H9 (cell line): ENCODE measurements around the gene HDAC5. TPM values are rescaled to one million over a fixed set of nuclear protein-coding genes. Genes with fewer than 3 reads are reported as not detected.

Source experiments
- DNase-seq: peaks from one replicate; pipeline ENCODE4 v3.0.0-alpha.2; 2017
- H2AFZ ChIP-seq: one replicate; pipeline ENCODE4 v1.6.1; 2013; ENCODE audit warnings: mild to moderate bottlenecking, low read length, control low read depth, moderate library complexity
- H2AK5ac ChIP-seq: 2 replicates; pipeline ENCODE4 v1.6.1; 2013; ENCODE audit warnings: low read length, control low read depth, mixed read lengths; ENCODE audit not compliant: insufficient read length
- H2BK120ac ChIP-seq: one replicate; pipeline ENCODE4 v1.6.1; 2013; ENCODE audit warnings: low read depth, mild to moderate bottlenecking, low read length, control low read depth, inconsistent platforms; ENCODE audit not compliant: poor library complexity, severe bottlenecking
- H2BK12ac ChIP-seq: 2 replicates; pipeline ENCODE4 v1.6.1; 2013; ENCODE audit warnings: low read length, control low read depth, mixed read lengths, low read depth; ENCODE audit not compliant: insufficient read length
- H2BK15ac ChIP-seq: 2 replicates; pipeline ENCODE4 v1.6.1; 2013; ENCODE audit warnings: low read depth, low read length, control low read depth
- H2BK20ac ChIP-seq: one replicate; pipeline ENCODE4 v1.6.1; 2013; ENCODE audit warnings: low read depth, mild to moderate bottlenecking, low read length, control low read depth, inconsistent platforms; ENCODE audit not compliant: poor library complexity, severe bottlenecking
- H2BK5ac ChIP-seq: 2 replicates; pipeline ENCODE4 v1.6.1; 2013; ENCODE audit warnings: low read length, control low read depth, mixed read lengths; ENCODE audit not compliant: insufficient read length
- H3K14ac ChIP-seq: 2 replicates; pipeline ENCODE4 v1.6.1; 2013; ENCODE audit warnings: low read length, control low read depth; ENCODE audit not compliant: insufficient read depth
- H3K18ac ChIP-seq: 2 replicates; pipeline ENCODE4 v1.6.1; 2013; ENCODE audit warnings: low read depth, mild to moderate bottlenecking, mixed read lengths, low read length, control low read depth; ENCODE audit not compliant: insufficient read length
- H3K23ac ChIP-seq: 2 replicates; pipeline ENCODE4 v1.6.1; 2013; ENCODE audit warnings: low read length, control low read depth, mixed read lengths, low read depth; ENCODE audit not compliant: insufficient read length
- H3K23me2 ChIP-seq: 2 replicates; pipeline ENCODE4 v1.6.1; 2013; ENCODE audit warnings: low read depth, mild to moderate bottlenecking, mixed read lengths, low read length, control low read depth; ENCODE audit not compliant: insufficient read length, poor library complexity, severe bottlenecking
- H3K27ac ChIP-seq: 2 replicates; pipeline ENCODE4 v1.5.1; 2013; ENCODE audit warnings: low read length, control low read depth, mixed read lengths, low read depth; ENCODE audit not compliant: insufficient read length
- H3K27me3 ChIP-seq: 2 replicates; pipeline ENCODE4 v1.6.1; 2013; ENCODE audit warnings: low read length, control low read depth, inconsistent platforms; ENCODE audit not compliant: insufficient read depth
- H3K4ac ChIP-seq: 2 replicates; pipeline ENCODE4 v1.6.1; 2013; ENCODE audit warnings: low read depth, mild to moderate bottlenecking, control low read depth, inconsistent platforms, low read length, moderate library complexity
- H3K4me1 ChIP-seq: 2 replicates; pipeline ENCODE4 v1.6.1; 2013; ENCODE audit warnings: low read length, control low read depth, inconsistent platforms; ENCODE audit not compliant: insufficient read depth
- H3K4me2 ChIP-seq: 2 replicates; pipeline ENCODE4 v1.6.1; 2013; ENCODE audit warnings: low read length, control low read depth, mixed read lengths; ENCODE audit not compliant: insufficient read length, insufficient read depth
- H3K56ac ChIP-seq: 2 replicates; pipeline ENCODE4 v1.6.1; 2013; ENCODE audit warnings: low read depth, mild to moderate bottlenecking, mixed read lengths, low read length, control low read depth; ENCODE audit not compliant: insufficient read length
- H3K79me1 ChIP-seq: 2 replicates; pipeline ENCODE4 v1.6.1; 2013; ENCODE audit warnings: low read depth, mild to moderate bottlenecking, moderate library complexity, low read length, control low read depth, inconsistent platforms; ENCODE audit not compliant: insufficient read depth, poor library complexity, severe bottlenecking
- H3K79me2 ChIP-seq: 2 replicates; pipeline ENCODE4 v1.6.1; 2013; ENCODE audit warnings: low read length, control low read depth, inconsistent platforms; ENCODE audit not compliant: insufficient read depth
- H3K9ac ChIP-seq: 2 replicates; pipeline ENCODE4 v1.6.1; 2013; ENCODE audit warnings: low read length, control low read depth, mixed read lengths; ENCODE audit not compliant: insufficient read length; ENCODE audit errors: extremely low read depth
- H3K9me3 ChIP-seq: one replicate; pipeline ENCODE4 v1.6.1; 2013; ENCODE audit warnings: low read depth, low read length, inconsistent platforms; ENCODE audit not compliant: control insufficient read depth
- H3T11ph ChIP-seq: one replicate; pipeline ENCODE4 v1.6.1; 2013; ENCODE audit warnings: mild to moderate bottlenecking, low read length, control low read depth, inconsistent platforms
- H4K20me1 ChIP-seq: one replicate; pipeline ENCODE4 v1.6.1; 2013; ENCODE audit not compliant: control insufficient read depth, insufficient read length, insufficient read depth
- H4K5ac ChIP-seq: 2 replicates; pipeline ENCODE4 v1.6.1; 2013; ENCODE audit warnings: low read depth, mild to moderate bottlenecking, mixed read lengths, low read length, control low read depth; ENCODE audit not compliant: insufficient read length
- H4K8ac ChIP-seq: replicated peaks from 2 replicates; pipeline ENCODE4 v1.6.1; 2013; ENCODE audit warnings: low read length, control low read depth, mixed read lengths, low read depth; ENCODE audit not compliant: insufficient read length
- H4K91ac ChIP-seq: 2 replicates; pipeline ENCODE4 v1.6.1; 2013; ENCODE audit warnings: low read depth, mild to moderate bottlenecking, moderate library complexity, mixed read lengths, low read length, control low read depth; ENCODE audit not compliant: insufficient read length
- H3K27ac Mint-ChIP-seq, 3 experiments: 2 replicates in 2 of 3; 3 replicates in 1 of 3; pipeline ENCODE4 v1.8.0; 2020 to 2021; ENCODE audit warnings: mixed read lengths in 3 of 3, mild to moderate bottlenecking in 1 of 3, moderate library complexity in 1 of 3
- H3K27me3 Mint-ChIP-seq: 2 replicates; pipeline ENCODE4 v1.8.0; 2021; ENCODE audit warnings: low read depth, mild to moderate bottlenecking, moderate library complexity, mixed read lengths
- H3K36me3 Mint-ChIP-seq, 3 experiments: 2 replicates in 2 of 3; 3 replicates in 1 of 3; pipeline ENCODE4 v1.8.0; 2020 to 2021; ENCODE audit warnings: low read depth in 3 of 3, mixed read lengths in 3 of 3; ENCODE audit not compliant: insufficient read depth in 1 of 3
- H3K4me1 Mint-ChIP-seq, 2 experiments: 2 replicates each; pipeline ENCODE4 v1.8.0; 2020; ENCODE audit warnings: mixed read lengths in 2 of 2
- H3K4me3 Mint-ChIP-seq, 2 experiments: 2 replicates in 1 of 2; 3 replicates in 1 of 2; pipeline ENCODE4 v1.8.0; 2020 to 2021; ENCODE audit warnings: mild to moderate bottlenecking in 2 of 2, mixed read lengths in 2 of 2, moderate library complexity in 1 of 2
- H3K9me3 Mint-ChIP-seq, 2 experiments: 2 replicates in 1 of 2; 3 replicates in 1 of 2; pipeline ENCODE4 v1.8.0; 2020; ENCODE audit warnings: mild to moderate bottlenecking in 2 of 2, mixed read lengths in 2 of 2, moderate library complexity in 1 of 2
- WGBS: extraction: QIAGEN DNeasy Blood & Tissue Kit; methylation state at CpG from one replicate; pipeline ENCODE4 v1.1.7; 2013; ENCODE audit warnings: missing lambda C conversion rate, low lambda C conversion rate, mixed read lengths; ENCODE audit not compliant: insufficient read length; ENCODE audit errors: extremely low coverage; 5-methylcytosine and 5-hydroxymethylcytosine counted together
- total RNA-seq: library from RNA; stranded (reverse); gene quantifications from 2 replicates; pipeline ENCODE4 v1.2.1, GENCODE V29; 2021
- TF ChIP-seq, protein P1 (sequence below): fragments of 200-600 bp; sonication (generic); conservative IDR thresholded peaks from 3 replicates; pipeline ENCODE4 v1.8.0; 2021; ENCODE audit warnings: antibody characterized with exemption, mild to moderate bottlenecking

Gene HDAC5
- total RNA-seq, 1 experiment from 2014 or later, result 39.5 TPM

DNA sequence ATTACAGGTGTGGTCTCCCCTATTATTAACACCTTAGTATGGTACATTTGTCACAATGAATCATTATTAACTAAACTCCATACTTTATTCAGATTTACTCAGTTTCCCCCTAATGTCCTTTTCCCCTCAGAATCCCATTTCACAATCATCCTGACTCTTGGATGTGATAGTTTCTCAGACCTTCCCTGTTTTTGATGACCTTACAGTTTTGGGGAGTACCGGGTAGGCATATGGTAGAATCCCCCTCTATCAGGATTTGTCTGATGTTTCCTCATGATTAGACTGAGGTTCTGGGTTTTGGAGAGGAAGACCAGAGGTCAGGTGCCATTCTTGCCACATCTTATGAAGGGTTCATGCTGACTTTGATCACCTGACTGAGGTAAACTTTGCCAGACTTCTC, 41.0 kb upstream of the HDAC5 start:
- peaks cover 7 to 27% (median 26%) of the 10 kb centered on the region in 3 experiments for H3K36me3 Mint-ChIP-seq
- no peak overlapping the region for H2BK20ac ChIP-seq
- DNase-seq, result no peak
- no peak overlapping the region for H4K8ac ChIP-seq
- H3K56ac ChIP-seq, result no peak overlapping the region
- H3K79me2 ChIP-seq, result no peaks in the 10 kb centered on the region
- H3K4me1 ChIP-seq, result no peaks in the 10 kb centered on the region
- H2BK120ac ChIP-seq, result no peak overlapping the region
- no peak overlapping the region for H3T11ph ChIP-seq
- no peaks in the 10 kb centered on the region for H3K23me2 ChIP-seq
- no peaks in the 10 kb centered on the region for H4K20me1 ChIP-seq
- no peak overlapping the region for H3K14ac ChIP-seq
- H3K27me3 ChIP-seq, result no peaks in the 10 kb centered on the region
- no peak overlapping the region for H4K5ac ChIP-seq
- peaks cover 9 to 10% of the 10 kb centered on the region in 2 experiments for H3K4me1 Mint-ChIP-seq
- no peak overlapping the region for H3K27ac ChIP-seq
- H2BK5ac ChIP-seq, result no peak overlapping the region
- H2BK15ac ChIP-seq, result no peak overlapping the region
- H3K4me2 ChIP-seq, result no peak overlapping the region
- H3K27me3 Mint-ChIP-seq, result peaks cover 2% of the 10 kb centered on the region; the same call in 1 of the 2 replicates
- no peak overlapping the region for H4K91ac ChIP-seq
- no peak overlapping the region for H2AFZ ChIP-seq
- H2AK5ac ChIP-seq, result no peak overlapping the region
- H3K23ac ChIP-seq, result no peak overlapping the region
- no peak overlapping the region for H3K27ac Mint-ChIP-seq
- WGBS, result no CpG with 5 or more reads among the region's 1 CpG
- H3K4me3 Mint-ChIP-seq, result no peak overlapping the region
- no peak overlapping the region for H3K9ac ChIP-seq
- TF ChIP-seq, protein P1, sequence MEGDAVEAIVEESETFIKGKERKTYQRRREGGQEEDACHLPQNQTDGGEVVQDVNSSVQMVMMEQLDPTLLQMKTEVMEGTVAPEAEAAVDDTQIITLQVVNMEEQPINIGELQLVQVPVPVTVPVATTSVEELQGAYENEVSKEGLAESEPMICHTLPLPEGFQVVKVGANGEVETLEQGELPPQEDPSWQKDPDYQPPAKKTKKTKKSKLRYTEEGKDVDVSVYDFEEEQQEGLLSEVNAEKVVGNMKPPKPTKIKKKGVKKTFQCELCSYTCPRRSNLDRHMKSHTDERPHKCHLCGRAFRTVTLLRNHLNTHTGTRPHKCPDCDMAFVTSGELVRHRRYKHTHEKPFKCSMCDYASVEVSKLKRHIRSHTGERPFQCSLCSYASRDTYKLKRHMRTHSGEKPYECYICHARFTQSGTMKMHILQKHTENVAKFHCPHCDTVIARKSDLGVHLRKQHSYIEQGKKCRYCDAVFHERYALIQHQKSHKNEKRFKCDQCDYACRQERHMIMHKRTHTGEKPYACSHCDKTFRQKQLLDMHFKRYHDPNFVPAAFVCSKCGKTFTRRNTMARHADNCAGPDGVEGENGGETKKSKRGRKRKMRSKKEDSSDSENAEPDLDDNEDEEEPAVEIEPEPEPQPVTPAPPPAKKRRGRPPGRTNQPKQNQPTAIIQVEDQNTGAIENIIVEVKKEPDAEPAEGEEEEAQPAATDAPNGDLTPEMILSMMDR, result no peak
- no peaks in the 10 kb centered on the region for H3K9me3 ChIP-seq
- H3K9me3 Mint-ChIP-seq, result no peaks in the 10 kb centered on the region
- no peak overlapping the region for H2BK12ac ChIP-seq
- H3K18ac ChIP-seq, result no peak overlapping the region
- H3K4ac ChIP-seq, result no peak overlapping the region
- no peaks in the 10 kb centered on the region for H3K79me1 ChIP-seq
